Body of pancreas (tissue), 4 donors: ENCODE measurements around the gene PAPOLB. TPM values are rescaled to one million over a fixed set of nuclear protein-coding genes. Genes with fewer than 3 reads are reported as not detected.

ENCODE experiments used
- ATAC-seq: fragments of 150-250 bp; one replicate; pipeline ENCODE4 v1.9.1; 2016
- DNase-seq, 4 donors: peaks; one replicate each; pipeline ENCODE4 v3.0.0-alpha.2; 2019
- H3K27ac ChIP-seq, 4 donors: fragments of 200-600 bp; sonication (generic); 1 replicate in 3 of 4; 2 replicates in 1 of 4; pipeline versions ENCODE4 v1.5.1 to v1.6.1; 2016 to 2019; ENCODE audit warnings: mild to moderate bottlenecking in 1 of 4, mixed read lengths in 1 of 4, moderate library complexity in 1 of 4
- H3K27me3 ChIP-seq, 2 donors: fragments of 200-600 bp; sonication (generic); one replicate each; pipeline ENCODE4 v1.6.0; 2016; ENCODE audit warnings: mild to moderate bottlenecking in 1 of 2
- H3K36me3 ChIP-seq, 2 donors: fragments of 200-600 bp; sonication (generic); replicated peaks in 1 of 2; 2 replicates each; pipeline ENCODE4 v1.5.1; 2016; ENCODE audit warnings: low read depth in 2 of 2; ENCODE audit not compliant: insufficient read depth in 1 of 2
- H3K4me1 ChIP-seq: fragments of 200-600 bp; sonication (generic); one replicate; pipeline ENCODE4 v1.6.0; 2016
- H3K4me3 ChIP-seq, 2 donors: fragments of 200-600 bp; sonication (generic); 1 replicate in 1 of 2; 2 replicates in 1 of 2; pipeline ENCODE4 v1.5.1; 2016 to 2019
- H3K9me3 ChIP-seq, 3 donors: fragments of 200-600 bp; sonication (generic); 1 replicate in 2 of 3; 2 replicates in 1 of 3; pipeline ENCODE4 v1.5.1; 2016
- CTCF ChIP-seq, 7 experiments: fragments of 450-650 bp in 4 of 7; fragments of 200-600 bp in 3 of 7; sonication (generic) in 3 of 7; IDR thresholded peaks; one replicate each; pipeline ENCODE4 v1.5.1; 2016 to 2019; ENCODE audit warnings: antibody characterized with exemption in 7 of 7
- POLR2A ChIP-seq, 3 donors: fragments of 450-650 bp; IDR thresholded peaks; one replicate each; pipeline ENCODE4 v1.6.1; 2016; ENCODE audit warnings: antibody characterized with exemption in 3 of 3, mild to moderate bottlenecking in 2 of 3
- WGBS, 2 donors: methylation state at CpG; one replicate each; pipeline ENCODE4 v1.1.5; 2017; 5-methylcytosine and 5-hydroxymethylcytosine counted together
- intact Hi-C: fragments of 100-400 bp; cut with DNase I; formaldehyde crosslinking; loops from one replicate; pipeline ENCODE4 v1.15.1; 2023
- total RNA-seq, 2 donors: library from RNA; depleted of rRNA; stranded (reverse); fragments of >200 nt; gene quantifications; one replicate each; pipeline ENCODE4 v1.1.0, GENCODE V29; 2016

Gene PAPOLB
- total RNA-seq, 2 donors from 2014 or later, result under 0.01 TPM; not detected in 1

GRCh38 chr7:4862156-4862555 is 326 bp upstream of the PAPOLB start:
- H3K27ac ChIP-seq, result no peak overlapping the region
- WGBS, 2 donors, result 75 to 82% methylated on average over 14 of the region's 14 CpGs
- peaks cover 7% of the 10 kb centered on the region for H3K4me1 ChIP-seq
- intact Hi-C loops, result no loop called here
- no peaks in the 10 kb centered on the region for H3K9me3 ChIP-seq
- no peaks in the 10 kb centered on the region for H3K36me3 ChIP-seq
- TF ChIP-seq POLR2A (IDR thresholded peaks at IDR 0.05) (no peak), CTCF (IDR thresholded peaks at IDR 0.05) (no peak)
- peaks cover 0 to 8% of the 10 kb centered on the region in 2 donors for H3K27me3 ChIP-seq
- H3K4me3 ChIP-seq, result peak overlapping the region in 1 of 2 donors; percentile 12
- DNase-seq, result no peak
- ATAC-seq, result no peak

GRCh38 chr7:4861227-4861626 is 603 bp downstream of the PAPOLB start:
- Histone ChIP-seq H3K27me3 (peaks cover 0 to 8% of the 10 kb centered on the region in 2 donors), H3K27ac (no peak overlapping the region), H3K9me3 (no peaks in the 10 kb centered on the region), H3K36me3 (no peaks in the 10 kb centered on the region), H3K4me1 (peaks cover 7% of the 10 kb centered on the region), H3K4me3 (no peak overlapping the region)
- ATAC-seq (no peak), DNase-seq (no peak)
- 85 to 87% methylated on average over 11 of the region's 11 CpGs for WGBS, 2 donors
- intact Hi-C loops, result no loop called here
- TF ChIP-seq POLR2A (IDR thresholded peaks at IDR 0.05) (no peak), CTCF (IDR thresholded peaks at IDR 0.05) (no peak)

GRCh38 chr7:4857189-4857588 is 4.6 kb downstream of the PAPOLB start:
- ATAC-seq (no peak), DNase-seq (no peak)
- intact Hi-C loops, result no loop called here
- no peaks in the 10 kb centered on the region for H3K9me3 ChIP-seq
- 71 to 82% methylated on average over 3 of the region's 3 CpGs for WGBS, 2 donors
- H3K27me3 ChIP-seq, result peaks cover 0 to 7% of the 10 kb centered on the region in 2 donors
- H3K36me3 ChIP-seq, result no peaks in the 10 kb centered on the region
- no peak for TF ChIP-seq POLR2A (IDR thresholded peaks at IDR 0.05)
- no peak for TF ChIP-seq CTCF (IDR thresholded peaks at IDR 0.05)
- H3K4me3 ChIP-seq, result no peak overlapping the region
- peaks cover 6% of the 10 kb centered on the region for H3K4me1 ChIP-seq
- no peak overlapping the region for H3K27ac ChIP-seq

- Histone ChIP-seq H3K27me3 (no peaks in the 10 kb centered on the region), H3K4me3 (no peak overlapping the region), H3K36me3 (no peaks in the 10 kb centered on the region), H3K27ac (no peak overlapping the region), H3K9me3 (no peaks in the 10 kb centered on the region), H3K4me1 (no peaks in the 10 kb centered on the region)
- no peak for DNase-seq
- no peak for ATAC-seq
- TF ChIP-seq CTCF (IDR thresholded peaks at IDR 0.05), result no peak
- WGBS, 2 donors, result 73 to 75% methylated on average over 10 of the region's 10 CpGs
- intact Hi-C loops, result no loop called here
Observed at GRCh38 chr7:4856336-4857057, 5.3 kb downstream of the PAPOLB start.

- no peak for ATAC-seq
- intact Hi-C loops, result no loop called here
- H3K9me3 ChIP-seq, result no peaks in the 10 kb centered on the region
- TF ChIP-seq CTCF (IDR thresholded peaks at IDR 0.05) (no peak), POLR2A (IDR thresholded peaks at IDR 0.05) (no peak)
- no peak overlapping the region for H3K27ac ChIP-seq
- no peaks in the 10 kb centered on the region for H3K36me3 ChIP-seq
- H3K4me3 ChIP-seq, result no peak overlapping the region
- DNase-seq, result no peak
- H3K4me1 ChIP-seq, result no peaks in the 10 kb centered on the region
- 74 to 78% methylated on average over 6 of the region's 6 CpGs for WGBS, 2 donors
- H3K27me3 ChIP-seq, result no peaks in the 10 kb centered on the region
Observed at GRCh38 chr7:4854916-4855315, 6.9 kb downstream of the PAPOLB start.
